Skeletal muscle satellite cell (primary cell): ENCODE results near the gene TARS2.

ENCODE experiments used
- H3K27me3 ChIP-seq: 2 replicates; pipeline ENCODE4 v1.7.0; 2013; ENCODE audit warnings: low read length; ENCODE audit not compliant: control insufficient read depth, insufficient read depth
- H3K36me3 ChIP-seq: 2 replicates; pipeline ENCODE4 v1.7.0; 2013; ENCODE audit warnings: mild to moderate bottlenecking, control low read depth, low read length; ENCODE audit not compliant: insufficient read depth
- H3K4me1 ChIP-seq: 2 replicates; pipeline ENCODE4 v1.7.0; 2013; ENCODE audit warnings: low read length; ENCODE audit not compliant: control insufficient read depth, insufficient read depth
- H3K4me2 ChIP-seq: 2 replicates; pipeline ENCODE4 v1.7.0; 2013; ENCODE audit warnings: mild to moderate bottlenecking, low read length
- H3K4me3 ChIP-seq: 2 replicates; pipeline ENCODE4 v1.7.0; 2013; ENCODE audit warnings: low read length
- H3K9ac ChIP-seq: 2 replicates; pipeline ENCODE4 v1.7.0; 2013; ENCODE audit warnings: mild to moderate bottlenecking, low read depth, low read length, moderate library complexity
- H3K9me3 ChIP-seq: replicated peaks from 2 replicates; pipeline ENCODE4 v1.7.0; 2013; ENCODE audit warnings: mild to moderate bottlenecking, control low read depth, low read length

TARS2 gene

DNA sequence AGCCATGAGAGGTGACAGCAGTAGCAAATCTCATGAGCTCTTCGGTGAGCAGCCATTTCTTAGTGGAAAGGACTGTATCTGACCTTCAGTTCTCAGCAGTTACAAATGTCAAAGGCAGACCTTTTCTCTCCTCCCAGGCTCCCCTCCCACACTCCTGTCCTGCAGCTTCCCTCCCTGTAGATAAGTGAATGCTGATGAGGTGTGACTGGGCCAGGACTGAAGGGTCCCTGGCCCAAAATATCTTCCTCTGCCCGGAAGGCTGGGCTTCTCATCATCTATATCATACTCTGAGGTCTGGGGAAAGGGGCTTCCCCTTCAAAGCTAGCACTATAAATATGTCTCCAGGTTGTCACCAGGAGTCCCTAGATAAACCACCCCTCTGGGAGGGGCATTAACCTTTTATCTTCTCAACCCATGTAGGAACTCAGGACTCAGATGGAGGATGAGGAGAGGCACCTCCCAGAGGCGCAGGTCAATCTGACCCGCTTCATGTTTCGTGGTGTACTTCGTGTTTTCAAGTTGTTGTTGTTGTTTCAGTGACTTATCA lies 58.3 kb downstream of the TARS2 start:
- H3K9ac ChIP-seq = no peak overlapping the region

DNA sequence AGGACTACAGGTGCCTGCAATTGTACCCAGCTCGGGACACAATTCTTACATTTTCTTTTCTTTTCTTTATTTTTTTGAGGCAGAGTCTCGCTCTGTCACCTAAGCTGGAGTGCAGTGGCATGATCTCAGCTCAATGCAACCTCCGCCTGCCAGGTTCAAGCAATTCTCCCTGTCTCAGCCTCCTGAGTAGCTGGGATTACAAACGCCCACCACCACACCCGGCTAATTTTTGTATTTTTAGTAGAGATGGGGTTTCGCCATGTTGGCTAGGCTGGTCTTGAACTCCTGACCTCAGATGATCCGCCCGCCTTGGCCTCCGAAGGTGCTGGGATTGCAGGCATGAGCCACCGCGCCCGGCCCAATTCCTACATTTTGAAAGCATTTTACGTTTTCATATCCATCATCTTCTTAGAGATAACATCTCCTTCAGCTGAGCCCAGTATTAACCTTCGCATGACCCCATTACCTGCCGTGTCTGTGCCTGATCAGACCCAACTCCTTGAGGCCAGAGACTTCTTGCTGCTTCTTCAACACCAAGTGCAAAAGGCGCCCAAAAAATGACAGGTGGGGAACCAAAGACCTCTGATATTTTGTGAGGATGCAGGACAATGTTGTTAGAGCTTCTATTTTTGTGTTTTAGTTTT lies 59.2 kb downstream of the TARS2 start:
- Histone ChIP-seq H3K36me3 (no peaks in the 10 kb centered on the region), H3K9me3 (no peaks in the 10 kb centered on the region), H3K4me3 (no peak overlapping the region), H3K4me2 (no peak overlapping the region), H3K4me1 (peaks cover 39% of the 10 kb centered on the region), H3K27me3 (no peaks in the 10 kb centered on the region), H3K9ac (no peak overlapping the region)

More for the DNA sequence above, 58.3 kb downstream of the TARS2 start:
- peaks cover 30% of the 10 kb centered on the region for H3K4me1 ChIP-seq
- H3K27me3 ChIP-seq = no peaks in the 10 kb centered on the region
- no peak overlapping the region for H3K4me3 ChIP-seq
- no peak overlapping the region for H3K4me2 ChIP-seq
- H3K9me3 ChIP-seq = no peaks in the 10 kb centered on the region
- no peaks in the 10 kb centered on the region for H3K36me3 ChIP-seq

DNA sequence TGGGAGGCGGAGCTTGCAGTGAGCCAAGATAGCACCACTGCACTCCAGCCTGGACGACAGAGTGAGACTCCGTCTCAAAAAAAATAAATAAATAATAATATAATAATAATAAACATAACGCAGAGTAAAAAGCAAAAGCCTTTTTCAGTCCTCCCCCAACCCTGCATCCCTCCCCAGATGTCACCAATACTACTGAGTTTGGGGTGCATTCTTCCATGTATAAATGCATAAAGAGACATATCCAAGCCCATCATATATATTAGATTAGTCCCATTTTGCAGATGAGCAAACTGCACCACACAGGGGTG lies 61.1 kb downstream of the TARS2 start:
- Histone ChIP-seq H3K4me3 (peak overlapping the region; percentile 72), H3K4me2 (peak overlapping the region; percentile 94), H3K36me3 (no peaks in the 10 kb centered on the region), H3K9me3 (no peaks in the 10 kb centered on the region), H3K4me1 (peaks cover 56% of the 10 kb centered on the region), H3K9ac (peak overlapping the region; percentile 80), H3K27me3 (no peaks in the 10 kb centered on the region)

DNA sequence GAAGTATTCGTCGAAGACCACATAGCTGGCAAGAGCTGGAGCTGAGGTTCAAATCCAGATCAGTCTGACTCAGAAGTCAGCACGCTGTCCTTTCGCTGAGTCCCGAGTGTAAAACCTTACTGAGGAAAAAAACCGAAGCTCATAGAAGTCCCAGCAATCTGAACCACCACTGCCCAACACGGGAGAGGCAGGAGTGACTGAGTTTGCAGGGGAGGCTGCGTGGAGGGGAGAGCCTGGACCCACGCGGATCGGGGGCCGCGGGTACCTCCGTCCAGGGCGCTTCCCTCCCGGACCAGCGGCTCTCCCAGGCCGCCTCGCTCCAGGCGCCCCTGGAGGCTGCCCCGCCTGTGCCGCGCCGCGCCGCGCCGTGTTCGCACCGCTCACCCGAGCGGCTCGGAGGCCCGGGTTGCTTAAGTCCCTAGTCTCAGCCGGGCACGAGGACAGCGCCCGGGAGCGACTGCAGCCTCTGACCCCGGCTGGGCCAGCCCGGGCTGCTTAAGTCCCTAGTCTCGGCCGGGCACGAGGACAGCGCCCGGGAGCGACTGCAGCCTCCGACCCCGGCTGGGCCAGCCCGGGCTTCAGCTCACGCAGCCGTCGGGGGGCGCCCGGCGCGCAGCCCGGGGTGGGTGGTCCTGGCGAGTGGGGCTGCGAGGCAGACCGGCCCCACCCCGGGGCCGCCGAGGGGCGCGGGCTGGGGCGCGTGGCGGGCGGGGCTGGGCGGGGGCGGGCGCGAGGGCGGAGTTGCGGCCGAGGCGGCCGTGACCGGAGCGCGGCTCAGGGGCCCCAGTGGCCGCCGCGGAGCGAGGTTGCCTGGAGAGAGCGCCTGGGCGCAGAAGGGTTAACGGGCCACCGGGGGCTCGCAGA lies 61.6 kb downstream of the TARS2 start, which contains the start of gene ADAMTSL4:
Gene ADAMTSL4 (plus strand): TSS at position 777 of the 864 bp plus-strand sequence. CDS start 2,881 bp downstream, outside the sequence.
- Histone ChIP-seq H3K9ac (peak within 1 kb of the TSS; percentile 80), H3K4me1 (peaks cover 56% of the 10 kb centered on the region), H3K4me3 (peak within 1 kb of the TSS; percentile 72), H3K27me3 (no peaks in the 10 kb centered on the region), H3K4me2 (peak within 1 kb of the TSS; percentile 94), H3K9me3 (no peaks in the 10 kb centered on the region), H3K36me3 (no peaks in the 10 kb centered on the region)

DNA sequence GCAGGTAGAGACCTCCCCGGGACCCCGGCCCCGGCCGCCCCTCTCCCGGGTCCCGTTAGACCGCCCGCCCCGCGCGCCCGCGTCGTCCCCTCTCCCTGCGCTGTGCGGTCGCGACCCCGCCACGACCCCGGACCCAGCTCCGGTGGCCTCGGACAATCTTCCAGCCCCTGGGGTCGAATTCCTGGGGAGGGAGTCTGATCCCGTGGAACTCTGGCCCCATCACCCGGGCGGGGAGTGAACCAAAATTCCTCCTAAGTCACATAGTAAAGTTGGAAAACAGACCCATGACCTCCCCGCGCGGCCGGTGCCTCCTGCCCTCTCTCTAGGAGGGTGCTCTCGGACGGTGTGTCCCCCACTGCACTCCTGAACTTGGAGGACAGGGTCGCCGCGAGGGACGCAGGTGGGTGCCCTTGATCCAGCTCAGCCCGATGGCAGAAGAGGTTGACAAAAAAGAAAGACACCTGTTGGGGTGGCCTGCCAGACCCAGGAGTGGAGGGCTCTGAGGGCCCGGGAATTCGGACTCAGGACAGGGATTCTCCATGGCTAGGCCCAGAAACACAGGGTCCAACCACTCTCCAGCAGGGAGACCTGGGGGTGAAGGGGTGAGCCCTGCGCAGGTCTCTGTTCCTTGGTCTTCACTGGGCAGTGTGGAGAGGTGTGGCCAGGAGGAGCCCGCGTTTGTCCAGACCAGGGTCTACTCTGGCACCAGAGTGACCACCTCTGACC lies 62.4 kb downstream of the TARS2 start:
- Histone ChIP-seq H3K36me3 (no peaks in the 10 kb centered on the region), H3K4me3 (peak overlapping the region; percentile 72), H3K4me1 (peaks cover 50% of the 10 kb centered on the region), H3K9ac (peak overlapping the region; percentile 59), H3K9me3 (no peaks in the 10 kb centered on the region), H3K27me3 (no peaks in the 10 kb centered on the region), H3K4me2 (peak overlapping the region; percentile 94)

DNA sequence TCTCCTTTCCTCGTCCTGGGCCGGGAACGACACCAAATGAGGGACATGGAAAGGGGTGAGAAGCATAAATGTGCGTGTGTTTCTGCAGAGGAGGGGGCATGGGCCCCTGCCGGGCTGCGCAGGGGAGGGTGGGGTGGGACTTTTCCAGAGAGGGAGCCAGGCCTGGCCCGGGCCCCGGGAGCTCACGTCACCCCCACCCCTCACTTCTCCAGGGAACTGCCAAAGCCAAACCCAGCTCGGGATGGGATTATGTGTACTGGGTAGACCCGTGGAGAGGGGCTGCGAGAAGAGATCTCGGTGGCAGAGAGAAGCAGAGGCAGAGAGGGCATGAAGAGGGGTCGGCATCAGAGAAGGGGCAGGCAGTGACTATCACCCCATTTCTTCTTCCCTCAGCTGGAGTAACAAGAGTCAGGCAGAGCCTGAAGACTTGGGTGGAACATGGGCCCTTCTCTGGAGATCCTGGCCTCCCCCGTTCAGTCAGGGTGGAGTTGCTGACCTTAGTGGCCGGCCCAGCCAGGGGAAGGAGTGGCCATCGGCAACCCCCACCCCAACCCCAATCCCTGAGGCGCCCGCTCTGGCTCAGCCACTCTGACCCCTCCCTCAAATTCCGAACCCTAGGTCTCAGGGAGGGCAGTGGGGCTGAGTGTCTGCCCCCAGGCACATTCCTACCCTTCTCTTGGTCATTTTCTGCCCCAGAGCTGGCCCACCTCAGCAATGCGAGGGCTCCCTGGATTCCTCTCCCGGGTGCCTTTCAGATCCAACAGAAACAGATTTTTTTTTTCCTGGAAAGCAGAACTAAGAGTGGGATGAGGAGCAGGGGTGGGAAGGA lies 63.2 kb downstream of the TARS2 start:
- H3K4me3 ChIP-seq = peak overlapping the region; percentile 72
- H3K4me2 ChIP-seq = peak overlapping the region; percentile 94
- peaks cover 2% of the 10 kb centered on the region for H3K36me3 ChIP-seq
- H3K9ac ChIP-seq = peak overlapping the region; percentile 13
- H3K4me1 ChIP-seq = peaks cover 50% of the 10 kb centered on the region
- H3K27me3 ChIP-seq = no peaks in the 10 kb centered on the region
- no peaks in the 10 kb centered on the region for H3K9me3 ChIP-seq

DNA sequence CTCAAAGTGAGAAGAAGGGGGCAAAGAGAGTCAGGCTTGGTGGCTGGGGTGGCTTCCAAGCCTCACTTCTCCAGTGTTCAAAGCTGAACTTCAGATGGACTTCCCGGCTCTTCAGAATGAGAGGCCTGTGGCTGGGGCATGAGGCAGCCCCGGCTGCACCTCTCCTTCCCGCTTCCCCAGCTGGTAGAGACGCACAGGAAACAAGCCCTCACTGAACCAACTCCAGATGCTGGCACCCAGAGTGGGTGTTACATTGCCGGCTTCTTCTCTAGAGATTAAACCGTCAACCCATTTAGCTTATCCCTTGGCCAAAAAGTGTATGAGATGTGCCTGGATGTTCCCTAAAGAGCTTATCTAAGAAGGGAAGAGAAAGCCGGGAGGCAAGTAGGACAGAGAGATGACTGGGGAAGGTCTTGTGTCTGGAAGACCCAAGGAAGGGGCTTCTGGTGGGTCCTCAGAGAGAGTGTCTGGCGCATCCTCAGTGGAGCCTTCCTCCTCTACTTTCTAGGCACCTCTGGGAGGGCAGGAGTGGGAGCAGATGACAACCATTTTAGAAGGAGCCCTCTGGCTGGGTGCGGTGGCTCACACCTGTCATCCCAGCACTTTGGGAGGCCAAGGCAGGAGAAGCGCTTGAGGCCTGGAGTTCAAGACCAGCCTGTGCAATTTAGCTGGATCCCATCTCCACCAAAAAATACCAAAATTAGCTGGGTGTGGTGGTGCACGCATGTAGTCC lies 64.0 kb downstream of the TARS2 start:
- Histone ChIP-seq H3K36me3 (peaks cover 3% of the 10 kb centered on the region), H3K4me2 (peak overlapping the region; percentile 94), H3K9me3 (no peaks in the 10 kb centered on the region), H3K9ac (peak overlapping the region; percentile 13), H3K27me3 (no peaks in the 10 kb centered on the region), H3K4me3 (no peak overlapping the region), H3K4me1 (peaks cover 50% of the 10 kb centered on the region)

DNA sequence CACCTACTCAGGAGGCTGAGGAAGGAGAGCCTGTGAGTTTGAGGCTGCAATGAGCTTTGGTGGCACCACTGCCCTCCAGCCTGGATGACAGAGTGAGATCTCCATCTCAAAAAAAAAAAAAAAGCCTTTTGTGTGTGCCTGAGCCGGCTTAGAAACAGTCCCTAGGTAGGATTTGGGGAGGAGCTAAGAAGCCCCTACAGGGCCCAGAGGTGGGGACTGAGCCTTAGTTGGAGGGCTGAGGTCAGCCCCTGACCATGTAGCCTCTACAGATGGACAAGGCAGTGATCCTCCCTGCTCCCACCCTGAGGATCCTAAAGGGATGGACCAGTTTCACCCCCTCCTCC lies 64.5 kb downstream of the TARS2 start:
- Histone ChIP-seq H3K27me3 (no peaks in the 10 kb centered on the region), H3K36me3 (peaks cover 3% of the 10 kb centered on the region), H3K4me2 (peak overlapping the region; percentile 60), H3K4me1 (peaks cover 50% of the 10 kb centered on the region), H3K4me3 (no peak overlapping the region), H3K9me3 (no peaks in the 10 kb centered on the region), H3K9ac (no peak overlapping the region)

DNA sequence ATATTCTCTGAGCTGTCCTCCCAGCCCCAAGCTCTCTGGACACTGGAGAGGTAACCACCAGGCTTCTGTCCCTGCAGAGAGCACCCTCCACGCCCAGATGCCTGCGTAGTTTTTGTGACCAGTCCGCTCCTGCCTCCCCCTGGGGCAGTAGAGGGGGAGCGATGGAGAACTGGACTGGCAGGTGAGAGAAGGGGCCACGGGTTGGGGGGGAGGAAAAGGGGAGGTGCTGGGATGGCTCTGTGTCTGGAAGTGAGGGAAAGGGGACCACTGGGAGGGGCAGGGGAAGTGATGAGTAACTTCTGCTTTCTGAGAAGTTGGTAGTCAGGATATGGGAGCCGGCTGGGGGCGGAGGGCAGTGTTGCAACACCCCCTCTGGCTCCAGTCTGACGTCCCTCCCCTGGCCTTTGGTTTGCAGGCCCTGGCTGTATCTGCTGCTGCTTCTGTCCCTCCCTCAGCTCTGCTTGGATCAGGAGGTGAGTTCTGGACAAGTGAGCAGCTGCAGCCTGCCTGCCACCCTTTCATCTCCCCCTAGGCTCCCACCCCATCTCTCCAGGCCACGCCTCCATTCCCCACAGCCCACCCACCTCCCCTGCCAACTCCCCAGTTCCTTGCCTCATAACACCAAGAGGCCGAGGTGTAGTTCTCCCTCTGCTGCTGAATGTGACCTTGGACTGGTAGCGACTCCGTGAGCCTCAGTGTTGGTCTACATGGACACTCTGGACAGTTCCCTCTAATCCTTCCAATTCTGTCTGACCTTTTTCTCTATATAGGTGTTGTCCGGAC lies 65.1 kb downstream of the TARS2 start:
- H3K4me2 ChIP-seq = peak overlapping the region; percentile 60
- H3K9ac ChIP-seq = peak overlapping the region; percentile 66
- H3K4me1 ChIP-seq = peaks cover 50% of the 10 kb centered on the region
- H3K9me3 ChIP-seq = no peaks in the 10 kb centered on the region
- H3K36me3 ChIP-seq = peaks cover 3% of the 10 kb centered on the region
- H3K27me3 ChIP-seq = no peaks in the 10 kb centered on the region
- no peak overlapping the region for H3K4me3 ChIP-seq

DNA sequence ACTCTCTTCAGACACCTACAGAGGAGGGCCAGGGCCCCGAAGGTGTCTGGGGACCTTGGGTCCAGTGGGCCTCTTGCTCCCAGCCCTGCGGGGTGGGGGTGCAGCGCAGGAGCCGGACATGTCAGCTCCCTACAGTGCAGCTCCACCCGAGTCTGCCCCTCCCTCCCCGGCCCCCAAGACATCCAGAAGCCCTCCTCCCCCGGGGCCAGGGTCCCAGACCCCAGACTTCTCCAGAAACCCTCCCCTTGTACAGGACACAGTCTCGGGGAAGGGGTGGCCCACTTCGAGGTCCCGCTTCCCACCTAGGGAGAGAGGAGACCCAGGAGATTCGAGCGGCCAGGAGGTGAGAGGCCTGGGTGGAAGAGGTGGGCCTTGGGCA lies 65.7 kb downstream of the TARS2 start:
- H3K4me3 ChIP-seq = no peak overlapping the region

More for the DNA sequence above, 65.7 kb downstream of the TARS2 start:
- Histone ChIP-seq H3K4me1 (peaks cover 50% of the 10 kb centered on the region), H3K36me3 (peaks cover 3% of the 10 kb centered on the region), H3K9me3 (no peaks in the 10 kb centered on the region), H3K9ac (peak overlapping the region; percentile 66), H3K4me2 (peak overlapping the region; percentile 60), H3K27me3 (no peaks in the 10 kb centered on the region)
